ENCODE data around the gene ITPKB. TPM values are rescaled to one million over a fixed set of nuclear protein-coding genes. Genes with fewer than 3 reads are reported as not detected.

The ITPKB gene
- total RNA-seq, 4 donors from 2014 or later = 22.2 to 68.6 (median 31.5) TPM

DNA sequence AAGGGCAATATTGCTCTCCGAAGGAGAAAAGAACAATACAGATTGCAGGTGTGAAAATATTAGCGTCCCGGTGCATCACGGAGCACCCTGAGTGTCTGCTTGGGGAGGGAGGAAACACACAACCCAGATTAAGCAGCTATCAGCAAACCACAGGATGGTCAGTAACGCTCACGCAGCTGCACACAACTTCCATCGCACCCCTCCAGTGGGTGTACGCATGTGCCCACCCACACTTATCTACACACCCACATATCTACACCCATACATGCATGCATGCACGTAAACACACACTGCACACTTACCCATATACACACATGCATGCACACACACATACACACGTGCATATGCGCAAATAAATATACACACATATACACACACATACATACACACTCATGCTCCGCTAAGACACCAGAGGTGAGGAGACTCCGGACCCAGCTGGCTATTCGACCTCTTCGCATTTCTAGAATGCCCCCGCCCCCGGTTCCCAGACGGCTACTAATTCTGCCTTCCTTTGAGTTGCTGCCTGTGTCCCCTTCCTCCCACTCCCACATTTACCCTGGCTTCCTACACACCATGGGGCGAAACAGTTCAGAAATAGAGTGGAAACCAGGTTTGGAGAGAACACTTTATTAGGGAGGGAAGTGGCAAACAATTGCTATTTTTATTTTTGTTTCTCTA is 26.2 kb downstream of the ITPKB start:
- TF ChIP-seq, protein P1, sequence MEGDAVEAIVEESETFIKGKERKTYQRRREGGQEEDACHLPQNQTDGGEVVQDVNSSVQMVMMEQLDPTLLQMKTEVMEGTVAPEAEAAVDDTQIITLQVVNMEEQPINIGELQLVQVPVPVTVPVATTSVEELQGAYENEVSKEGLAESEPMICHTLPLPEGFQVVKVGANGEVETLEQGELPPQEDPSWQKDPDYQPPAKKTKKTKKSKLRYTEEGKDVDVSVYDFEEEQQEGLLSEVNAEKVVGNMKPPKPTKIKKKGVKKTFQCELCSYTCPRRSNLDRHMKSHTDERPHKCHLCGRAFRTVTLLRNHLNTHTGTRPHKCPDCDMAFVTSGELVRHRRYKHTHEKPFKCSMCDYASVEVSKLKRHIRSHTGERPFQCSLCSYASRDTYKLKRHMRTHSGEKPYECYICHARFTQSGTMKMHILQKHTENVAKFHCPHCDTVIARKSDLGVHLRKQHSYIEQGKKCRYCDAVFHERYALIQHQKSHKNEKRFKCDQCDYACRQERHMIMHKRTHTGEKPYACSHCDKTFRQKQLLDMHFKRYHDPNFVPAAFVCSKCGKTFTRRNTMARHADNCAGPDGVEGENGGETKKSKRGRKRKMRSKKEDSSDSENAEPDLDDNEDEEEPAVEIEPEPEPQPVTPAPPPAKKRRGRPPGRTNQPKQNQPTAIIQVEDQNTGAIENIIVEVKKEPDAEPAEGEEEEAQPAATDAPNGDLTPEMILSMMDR (IDR thresholded peaks at IDR 0.05) = no peak
- ATAC-seq (ENCODE audit: low FRiP score) (no peak), DNase-seq (ENCODE audit: low spot score) (no peak)

- ATAC-seq (ENCODE audit: low FRiP score) = no peak
- no peak for DNase-seq (ENCODE audit: low spot score)
- TF ChIP-seq, protein P1 (IDR thresholded peaks at IDR 0.05) = no peak
Measured at GRCh38 chr1:226711976-226712741, 26.9 kb downstream of the ITPKB start.

DNA sequence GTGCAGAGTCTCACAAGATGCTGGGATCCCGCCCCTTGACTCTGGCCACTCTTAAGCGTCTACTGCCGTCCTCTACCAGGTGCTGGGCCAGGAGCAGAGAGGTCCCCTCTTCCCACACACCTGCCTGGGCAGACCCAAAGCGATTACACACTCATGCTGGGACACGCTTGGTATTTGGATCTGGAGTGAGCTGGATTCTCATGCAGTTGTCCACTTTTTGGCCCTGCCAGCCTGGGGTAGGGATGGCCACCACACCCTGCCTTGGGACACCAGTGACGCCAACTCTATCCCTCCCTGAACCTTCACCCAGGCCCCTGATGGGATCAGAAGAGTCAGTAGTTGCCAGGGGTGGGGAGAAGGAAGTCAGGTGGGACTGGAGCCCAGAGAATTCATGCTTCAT is 28.6 kb downstream of the ITPKB start:
- no peak for DNase-seq (ENCODE audit: low spot score)
- TF ChIP-seq, protein P1 (IDR thresholded peaks at IDR 0.05) = no peak
- no peak for ATAC-seq (ENCODE audit: low FRiP score)

- no peak for ATAC-seq (ENCODE audit: low FRiP score)
- DNase-seq (ENCODE audit: low spot score) = no peak
- TF ChIP-seq, protein P1 (IDR thresholded peaks at IDR 0.05) = no peak
Measured at GRCh38 chr1:226709953-226710352, 29.1 kb downstream of the ITPKB start.

DNA sequence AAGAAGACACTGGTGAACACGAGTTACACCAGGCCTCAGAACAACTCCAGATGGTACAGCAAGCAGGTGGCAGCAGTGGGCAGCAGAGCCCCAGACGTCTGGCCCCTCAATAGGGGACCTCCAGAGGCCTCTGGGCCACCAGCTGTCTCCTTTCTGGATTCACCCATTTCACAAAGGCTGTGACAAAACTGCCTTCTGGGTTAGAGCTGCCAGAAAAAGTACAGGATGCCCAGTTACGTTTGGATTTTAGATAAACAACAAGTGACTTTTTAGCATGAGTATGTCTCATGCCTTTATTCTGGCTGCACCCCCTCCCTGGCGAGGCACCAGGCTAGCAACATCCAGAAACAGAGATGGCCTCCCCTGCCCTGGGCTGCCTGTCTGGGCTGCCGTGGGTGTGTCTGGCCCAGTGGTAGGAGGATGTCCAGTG is 30.1 kb downstream of the ITPKB start:
- TF ChIP-seq, protein P1 (IDR thresholded peaks at IDR 0.05) = no peak
- DNase-seq (ENCODE audit: low spot score) = no peak

GRCh38 chr1:226708342-226708780 is 30.7 kb downstream of the ITPKB start:
- peak; percentile 62 for ATAC-seq (ENCODE audit: low FRiP score)
- TF ChIP-seq, protein P1 (IDR thresholded peaks at IDR 0.05) = no peak
- DNase-seq (ENCODE audit: low spot score) = no peak

More for the DNA sequence above, 30.1 kb downstream of the ITPKB start:
- no peak for ATAC-seq (ENCODE audit: low FRiP score)
